NCI-H1694 (cell line): ENCODE results near the gene MAP2K6.

ENCODE experiments used
- DNase-seq: peaks from one replicate; lab custom pipeline; 2025; lab: John Stamatoyannopoulos, UW

Gene MAP2K6

GRCh38 chr17:69579961-69580677 lies 165.6 kb downstream of the MAP2K6 start:
- DNase-seq, result no peak

GRCh38 chr17:69581061-69581961 lies 166.8 kb downstream of the MAP2K6 start:
- DNase-seq, result no peak

- DNase-seq, result no peak
These were observed 173.8 kb downstream of the MAP2K6 start for GRCh38 chr17:69588316-69588715.

- no peak for DNase-seq
These were observed 174.3 kb downstream of the MAP2K6 start for GRCh38 chr17:69588827-69589239.

GRCh38 chr17:69590671-69591070 lies 176.2 kb downstream of the MAP2K6 start:
- DNase-seq, result no peak

- DNase-seq, result no peak
These were observed 178.3 kb downstream of the MAP2K6 start for GRCh38 chr17:69592692-69593350.

GRCh38 chr17:69593351-69593715 lies 178.8 kb downstream of the MAP2K6 start:
- no peak for DNase-seq

- no peak for DNase-seq
These were observed 179.2 kb downstream of the MAP2K6 start for GRCh38 chr17:69593716-69594115.

GRCh38 chr17:69594641-69595040 lies 180.1 kb downstream of the MAP2K6 start:
- DNase-seq, result no peak

- no peak for DNase-seq
These were observed 181.6 kb downstream of the MAP2K6 start for GRCh38 chr17:69596141-69596540.

- no peak for DNase-seq
These were observed 183.6 kb downstream of the MAP2K6 start for GRCh38 chr17:69597898-69598692.

GRCh38 chr17:69602972-69603371 lies 188.5 kb downstream of the MAP2K6 start:
- DNase-seq, result no peak
